HG02852 (cell line): ENCODE data around the gene AGBL2.
"Not testable (repeated sequence)": the region's sequence is repeated elsewhere in the genome, so short reads cannot be mapped to it uniquely, and the experiment has no call there.

Source experiments
- ATAC-seq: cut with Tn5 transposase; IDR thresholded peaks from one replicate; pipeline ENCODE4 v1.9.1; 2021; ENCODE audit warnings: mild to moderate bottlenecking, moderate library complexity; ENCODE audit not compliant: unreplicated experiment

AGBL2 gene

DNA sequence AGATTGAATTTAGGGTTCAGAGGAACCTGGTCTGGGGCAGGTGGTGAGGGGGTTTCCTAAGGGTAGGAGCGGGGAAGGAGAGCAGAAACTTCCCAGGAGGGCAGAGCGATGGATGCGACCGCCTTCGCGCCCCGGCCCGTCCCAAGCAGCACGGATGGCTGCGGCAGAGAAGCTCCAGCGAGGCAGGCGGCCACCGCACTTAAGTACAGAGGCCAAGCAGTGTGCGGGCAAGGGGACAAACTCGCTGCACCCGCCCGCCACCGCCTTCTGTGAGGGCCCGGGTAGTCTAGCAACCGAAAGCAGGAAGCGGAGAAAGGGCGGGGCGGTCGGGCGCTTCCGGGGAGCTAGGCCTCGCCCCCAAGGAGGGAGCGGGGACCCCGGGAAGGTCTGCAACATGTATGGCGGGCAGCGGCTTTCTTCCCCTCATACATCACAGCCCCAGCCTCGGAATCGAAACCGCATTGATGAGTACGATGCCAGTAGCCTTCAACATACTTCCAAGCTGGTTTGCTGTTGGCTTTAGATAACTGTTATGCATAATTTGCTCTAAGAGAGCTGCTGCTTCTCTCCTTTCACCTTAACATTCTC lies at the start of gene AGBL2:
AGBL2 (minus strand) TSS at position 288 of the 588 bp plus-strand sequence. CDS start 719 bp downstream, outside the sequence.
- ATAC-seq = peak; percentile 98

DNA sequence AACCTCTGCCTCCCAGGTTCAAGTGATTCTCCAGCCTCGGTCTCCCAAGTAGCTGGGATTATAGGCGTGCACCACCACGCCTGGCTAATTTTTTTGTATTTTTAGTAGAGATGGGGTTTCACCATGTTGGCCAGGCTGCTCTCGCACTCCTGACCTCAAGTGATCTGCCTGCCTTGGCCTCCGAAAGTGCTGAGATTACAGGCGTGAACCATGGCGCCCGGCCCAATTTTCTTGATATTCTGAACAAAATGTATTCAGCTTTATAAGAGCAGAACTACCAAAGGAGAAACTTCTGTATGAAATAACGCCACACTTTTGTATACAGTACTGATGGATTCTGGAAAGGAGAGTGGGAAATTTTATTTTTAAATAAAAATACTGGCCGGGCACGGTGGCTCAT lies 44.1 kb upstream of the AGBL2 start:
- not testable (repeated sequence) for ATAC-seq

DNA sequence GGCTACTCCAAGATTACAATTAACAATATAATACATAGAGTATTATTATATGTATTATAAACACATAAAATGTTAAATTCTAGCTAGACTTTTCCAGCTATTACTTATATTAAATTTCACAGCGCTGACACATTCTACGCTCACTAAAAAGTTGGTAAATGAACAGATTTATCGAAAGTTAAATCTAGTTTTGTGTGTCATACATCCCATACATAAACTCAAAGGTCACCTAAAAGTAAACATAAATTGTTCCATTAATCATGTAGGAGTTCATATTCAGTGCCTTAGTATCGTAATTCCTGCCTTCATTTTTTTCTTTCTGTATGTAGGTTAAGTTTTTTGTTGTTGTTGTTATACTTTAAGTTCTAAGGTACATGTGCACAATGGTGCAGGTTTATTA lies 41.0 kb upstream of the AGBL2 start:
- ATAC-seq = no peak

- no peak for ATAC-seq
Observed at GRCh38 chr11:47750725-47751124, 35.6 kb upstream of the AGBL2 start.

DNA sequence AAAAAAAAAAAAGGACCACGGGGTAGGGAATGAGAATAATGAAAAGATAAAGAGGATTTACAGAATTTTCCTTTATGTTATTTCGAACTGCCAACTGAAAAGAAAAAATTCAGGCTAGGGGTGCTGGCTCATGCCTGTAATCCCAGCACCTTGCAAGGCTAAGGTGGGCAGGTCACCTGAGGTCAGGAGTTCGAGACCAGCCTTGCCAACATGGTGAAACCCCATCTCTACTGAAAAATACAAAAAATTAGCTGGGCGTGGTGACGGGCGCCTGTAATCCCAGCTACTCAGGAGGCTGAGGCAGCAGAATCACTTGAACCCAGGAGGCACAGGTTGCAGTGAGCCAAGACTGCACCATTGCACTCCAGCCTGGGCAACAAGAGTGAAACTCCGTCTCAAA lies 27.3 kb upstream of the AGBL2 start:
- not testable (repeated sequence) for ATAC-seq

- ATAC-seq = not testable (repeated sequence)
Observed at GRCh38 chr11:47737817-47738216, 22.6 kb upstream of the AGBL2 start.

- ATAC-seq = no peak
Observed at GRCh38 chr11:47732271-47732670, 17.1 kb upstream of the AGBL2 start.

- no peak for ATAC-seq
Observed at GRCh38 chr11:47731475-47731874, 16.3 kb upstream of the AGBL2 start.

DNA sequence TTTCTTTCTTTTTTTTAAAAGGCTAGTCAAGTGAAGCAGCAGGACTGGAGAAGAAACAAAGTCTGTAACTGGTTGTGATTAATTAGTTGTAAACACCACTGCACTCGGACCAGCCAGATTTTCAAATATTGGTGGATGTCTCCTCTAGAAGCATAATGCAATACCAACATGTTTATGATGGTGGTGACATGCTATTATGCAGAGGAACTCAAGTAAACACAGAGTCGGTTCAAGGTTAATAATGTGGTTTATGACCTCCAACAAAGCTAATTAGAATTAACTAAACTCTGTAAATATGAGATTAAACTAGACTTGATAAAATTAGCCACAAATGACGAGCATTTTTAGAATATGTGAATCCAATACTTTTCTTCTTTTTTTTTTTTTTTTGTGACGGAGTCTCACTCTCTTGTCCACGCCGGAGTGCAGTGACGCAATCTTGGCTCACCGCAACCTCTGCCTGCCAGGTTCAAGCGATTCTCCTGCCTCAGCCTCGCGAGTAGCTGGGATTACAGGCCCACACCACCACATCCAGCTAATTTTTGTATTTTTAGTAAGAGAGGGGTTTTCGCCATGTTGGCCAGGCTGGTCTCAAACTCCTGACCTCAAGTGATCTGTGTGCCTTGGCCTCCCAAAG lies 11.8 kb upstream of the AGBL2 start:
- ATAC-seq = no peak

DNA sequence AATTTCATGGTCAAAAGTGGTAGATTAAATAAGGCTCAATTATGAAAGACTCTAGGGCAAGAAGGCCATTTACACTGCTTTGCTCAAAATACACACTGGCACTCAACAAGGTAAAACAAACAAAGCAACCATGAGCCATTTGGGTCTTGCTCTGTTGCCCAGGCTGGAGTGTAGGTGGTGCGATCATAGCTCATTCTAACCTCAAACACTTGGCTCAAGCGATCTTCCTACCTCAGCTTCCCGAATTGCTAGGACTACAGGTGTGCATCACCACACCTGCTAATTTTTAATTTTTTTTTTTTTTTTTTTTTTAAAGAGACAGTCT lies 10.9 kb upstream of the AGBL2 start:
- ATAC-seq = no peak

- no peak for ATAC-seq
Observed at GRCh38 chr11:47725442-47726117, 10.4 kb upstream of the AGBL2 start.

DNA sequence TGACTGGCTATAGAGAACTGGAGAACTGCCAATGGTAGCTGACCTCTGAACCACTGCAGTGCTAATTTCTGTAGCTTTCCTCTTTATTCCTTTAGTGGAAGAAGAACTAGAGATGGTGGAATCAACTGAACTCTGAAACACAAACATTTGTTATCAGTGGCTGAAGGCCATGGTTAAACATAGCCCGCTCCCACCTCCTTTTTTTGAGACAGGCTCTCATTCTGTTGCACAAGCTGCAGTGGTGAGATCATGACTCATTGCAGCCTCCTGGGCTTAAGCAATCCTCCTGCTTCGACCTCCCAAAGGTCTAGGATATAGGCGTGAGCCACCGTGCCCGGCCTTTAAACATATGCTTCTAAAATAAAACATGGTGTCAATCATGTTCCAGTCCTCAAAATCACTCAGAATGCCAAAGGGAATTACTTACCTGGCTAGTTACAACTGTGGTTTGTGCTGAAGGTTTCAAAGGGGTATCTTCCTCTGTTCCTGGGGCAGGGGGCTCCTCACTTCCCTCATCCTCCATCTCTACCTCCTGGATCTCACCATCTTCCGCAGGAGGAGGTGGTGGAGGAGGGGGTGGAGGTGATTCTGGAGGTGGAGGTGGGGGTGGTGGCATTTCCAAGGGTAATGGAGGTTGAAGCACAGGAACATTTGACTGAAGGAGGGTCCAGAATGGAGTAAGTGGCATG lies 9.0 kb upstream of the AGBL2 start:
- ATAC-seq = no peak

- ATAC-seq = no peak
Observed at GRCh38 chr11:47723041-47723440, 7.9 kb upstream of the AGBL2 start.

- ATAC-seq = no peak
Observed at GRCh38 chr11:47720651-47721050, 5.5 kb upstream of the AGBL2 start.

DNA sequence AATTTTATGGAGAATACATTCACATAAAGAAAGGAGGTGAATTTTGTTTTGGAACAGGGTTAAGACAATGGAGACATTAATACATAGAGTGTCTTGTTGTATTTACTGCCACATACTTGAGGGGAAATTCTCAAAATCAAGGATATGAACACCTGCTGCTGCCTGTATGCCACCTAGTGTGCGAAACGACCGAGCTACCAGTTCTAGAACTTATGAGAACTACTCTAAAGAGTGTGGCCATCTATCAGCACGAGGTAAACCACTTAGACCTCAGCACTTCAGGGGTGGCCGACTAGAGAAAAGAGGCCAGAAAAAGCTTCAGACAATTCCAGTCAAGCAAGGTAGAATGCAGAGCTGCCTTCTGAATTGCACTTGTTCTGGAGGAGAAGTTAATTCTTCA lies 1.5 kb upstream of the AGBL2 start:
- ATAC-seq = no peak

- ATAC-seq = peak; percentile 20
Observed at GRCh38 chr11:47714554-47715081, 551 bp downstream of the AGBL2 start.

DNA sequence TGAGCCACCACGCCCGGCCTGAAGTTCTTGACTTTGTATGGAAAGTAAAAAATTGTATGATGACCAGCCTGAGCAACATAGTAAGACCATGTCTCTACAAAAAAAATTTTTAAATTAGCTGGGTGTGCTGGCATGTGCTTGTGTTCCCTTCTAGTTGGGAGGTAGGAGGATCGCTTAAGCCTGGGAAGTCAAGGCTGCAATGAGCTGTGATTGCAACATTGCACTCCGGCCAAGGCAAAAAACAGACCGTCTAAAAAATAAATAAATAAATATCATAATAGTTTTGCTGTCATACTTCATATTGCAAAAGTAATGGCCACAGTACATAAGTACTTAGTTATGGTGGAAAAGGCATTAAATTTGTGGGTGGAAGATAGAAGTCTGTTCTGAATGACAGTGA lies 3.4 kb downstream of the AGBL2 start:
- no peak for ATAC-seq

GRCh38 chr11:47711225-47711624 lies 3.9 kb downstream of the AGBL2 start:
- ATAC-seq = no peak

- not testable (repeated sequence) for ATAC-seq
Observed at GRCh38 chr11:47707275-47707786, 7.8 kb downstream of the AGBL2 start.

DNA sequence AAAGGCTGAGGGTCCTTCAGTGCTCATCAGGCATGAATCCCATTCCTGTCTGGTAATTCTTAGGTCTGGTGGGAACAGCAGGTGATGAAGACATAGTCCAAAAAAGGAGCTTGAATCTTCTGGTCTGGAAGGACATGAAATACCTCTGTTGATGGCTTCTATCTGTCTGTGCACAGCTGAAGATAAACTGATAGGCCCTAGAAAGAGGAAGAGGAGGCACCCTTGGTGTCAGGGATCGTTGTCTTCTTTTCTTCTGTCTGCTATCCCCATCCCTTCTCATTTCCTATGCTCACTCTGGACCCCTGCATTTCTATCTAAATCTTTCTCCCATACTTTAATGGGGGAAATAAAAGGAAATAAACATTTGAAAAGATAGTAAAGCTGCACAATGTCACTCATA lies 9.4 kb downstream of the AGBL2 start:
- no peak for ATAC-seq

- no peak for ATAC-seq
Observed at GRCh38 chr11:47691979-47692378, 23.2 kb downstream of the AGBL2 start.
